Measurements from ENCODE around the gene ERFL.

Gene ERFL

DNA sequence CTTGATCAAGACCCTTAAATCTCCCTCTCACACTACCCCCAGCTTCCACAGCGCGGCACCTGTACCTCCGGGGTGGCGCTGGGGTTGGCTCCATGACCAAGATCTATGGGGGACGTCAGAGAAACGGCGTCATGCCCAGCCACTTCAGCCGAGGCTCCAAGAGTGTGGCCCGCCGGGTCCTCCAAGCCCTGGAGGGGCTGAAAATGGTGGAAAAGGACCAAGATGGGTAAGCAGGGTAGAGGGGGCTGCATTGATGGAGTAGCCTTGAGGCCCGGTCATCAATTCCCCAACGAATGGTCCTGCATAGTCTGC lies 59.3 kb downstream of the ERFL start:
- Histone ChIP-seq H3K27me3 (ENCODE audit: insufficient read depth, poor library complexity, severe bottlenecking) (no peaks in the 10 kb centered on the region), H3K4me3 (replicated peaks; ENCODE audit: insufficient read depth, low read length) (no peak overlapping the region), H3K27ac (replicated peaks) (peak overlapping the region; percentile 20)
- no peak for DNase-seq (ENCODE audit: low read depth in 1 of 2, low spot score in 1 of 2)
- TF ChIP-seq POLR2AphosphoS5 (IDR thresholded peaks at IDR 0.05; ENCODE audit: low read depth): no peak; the same call in 1 of the 2 replicates
- TF ChIP-seq GABPA (IDR thresholded peaks at IDR 0.05; ENCODE audit: low read depth): no peak
- TF ChIP-seq, protein P1, sequence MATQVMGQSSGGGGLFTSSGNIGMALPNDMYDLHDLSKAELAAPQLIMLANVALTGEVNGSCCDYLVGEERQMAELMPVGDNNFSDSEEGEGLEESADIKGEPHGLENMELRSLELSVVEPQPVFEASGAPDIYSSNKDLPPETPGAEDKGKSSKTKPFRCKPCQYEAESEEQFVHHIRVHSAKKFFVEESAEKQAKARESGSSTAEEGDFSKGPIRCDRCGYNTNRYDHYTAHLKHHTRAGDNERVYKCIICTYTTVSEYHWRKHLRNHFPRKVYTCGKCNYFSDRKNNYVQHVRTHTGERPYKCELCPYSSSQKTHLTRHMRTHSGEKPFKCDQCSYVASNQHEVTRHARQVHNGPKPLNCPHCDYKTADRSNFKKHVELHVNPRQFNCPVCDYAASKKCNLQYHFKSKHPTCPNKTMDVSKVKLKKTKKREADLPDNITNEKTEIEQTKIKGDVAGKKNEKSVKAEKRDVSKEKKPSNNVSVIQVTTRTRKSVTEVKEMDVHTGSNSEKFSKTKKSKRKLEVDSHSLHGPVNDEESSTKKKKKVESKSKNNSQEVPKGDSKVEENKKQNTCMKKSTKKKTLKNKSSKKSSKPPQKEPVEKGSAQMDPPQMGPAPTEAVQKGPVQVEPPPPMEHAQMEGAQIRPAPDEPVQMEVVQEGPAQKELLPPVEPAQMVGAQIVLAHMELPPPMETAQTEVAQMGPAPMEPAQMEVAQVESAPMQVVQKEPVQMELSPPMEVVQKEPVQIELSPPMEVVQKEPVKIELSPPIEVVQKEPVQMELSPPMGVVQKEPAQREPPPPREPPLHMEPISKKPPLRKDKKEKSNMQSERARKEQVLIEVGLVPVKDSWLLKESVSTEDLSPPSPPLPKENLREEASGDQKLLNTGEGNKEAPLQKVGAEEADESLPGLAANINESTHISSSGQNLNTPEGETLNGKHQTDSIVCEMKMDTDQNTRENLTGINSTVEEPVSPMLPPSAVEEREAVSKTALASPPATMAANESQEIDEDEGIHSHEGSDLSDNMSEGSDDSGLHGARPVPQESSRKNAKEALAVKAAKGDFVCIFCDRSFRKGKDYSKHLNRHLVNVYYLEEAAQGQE (IDR thresholded peaks at IDR 0.05; ENCODE audit: insufficient replicate concordance, low read depth): no peak
- TF ChIP-seq, protein P2, sequence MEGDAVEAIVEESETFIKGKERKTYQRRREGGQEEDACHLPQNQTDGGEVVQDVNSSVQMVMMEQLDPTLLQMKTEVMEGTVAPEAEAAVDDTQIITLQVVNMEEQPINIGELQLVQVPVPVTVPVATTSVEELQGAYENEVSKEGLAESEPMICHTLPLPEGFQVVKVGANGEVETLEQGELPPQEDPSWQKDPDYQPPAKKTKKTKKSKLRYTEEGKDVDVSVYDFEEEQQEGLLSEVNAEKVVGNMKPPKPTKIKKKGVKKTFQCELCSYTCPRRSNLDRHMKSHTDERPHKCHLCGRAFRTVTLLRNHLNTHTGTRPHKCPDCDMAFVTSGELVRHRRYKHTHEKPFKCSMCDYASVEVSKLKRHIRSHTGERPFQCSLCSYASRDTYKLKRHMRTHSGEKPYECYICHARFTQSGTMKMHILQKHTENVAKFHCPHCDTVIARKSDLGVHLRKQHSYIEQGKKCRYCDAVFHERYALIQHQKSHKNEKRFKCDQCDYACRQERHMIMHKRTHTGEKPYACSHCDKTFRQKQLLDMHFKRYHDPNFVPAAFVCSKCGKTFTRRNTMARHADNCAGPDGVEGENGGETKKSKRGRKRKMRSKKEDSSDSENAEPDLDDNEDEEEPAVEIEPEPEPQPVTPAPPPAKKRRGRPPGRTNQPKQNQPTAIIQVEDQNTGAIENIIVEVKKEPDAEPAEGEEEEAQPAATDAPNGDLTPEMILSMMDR (IDR thresholded peaks at IDR 0.05; ENCODE audit: insufficient read depth, low read length): no peak
- TF ChIP-seq SPI1 (IDR thresholded peaks at IDR 0.05; ENCODE audit: borderline replicate concordance, low read depth): no peak

DNA sequence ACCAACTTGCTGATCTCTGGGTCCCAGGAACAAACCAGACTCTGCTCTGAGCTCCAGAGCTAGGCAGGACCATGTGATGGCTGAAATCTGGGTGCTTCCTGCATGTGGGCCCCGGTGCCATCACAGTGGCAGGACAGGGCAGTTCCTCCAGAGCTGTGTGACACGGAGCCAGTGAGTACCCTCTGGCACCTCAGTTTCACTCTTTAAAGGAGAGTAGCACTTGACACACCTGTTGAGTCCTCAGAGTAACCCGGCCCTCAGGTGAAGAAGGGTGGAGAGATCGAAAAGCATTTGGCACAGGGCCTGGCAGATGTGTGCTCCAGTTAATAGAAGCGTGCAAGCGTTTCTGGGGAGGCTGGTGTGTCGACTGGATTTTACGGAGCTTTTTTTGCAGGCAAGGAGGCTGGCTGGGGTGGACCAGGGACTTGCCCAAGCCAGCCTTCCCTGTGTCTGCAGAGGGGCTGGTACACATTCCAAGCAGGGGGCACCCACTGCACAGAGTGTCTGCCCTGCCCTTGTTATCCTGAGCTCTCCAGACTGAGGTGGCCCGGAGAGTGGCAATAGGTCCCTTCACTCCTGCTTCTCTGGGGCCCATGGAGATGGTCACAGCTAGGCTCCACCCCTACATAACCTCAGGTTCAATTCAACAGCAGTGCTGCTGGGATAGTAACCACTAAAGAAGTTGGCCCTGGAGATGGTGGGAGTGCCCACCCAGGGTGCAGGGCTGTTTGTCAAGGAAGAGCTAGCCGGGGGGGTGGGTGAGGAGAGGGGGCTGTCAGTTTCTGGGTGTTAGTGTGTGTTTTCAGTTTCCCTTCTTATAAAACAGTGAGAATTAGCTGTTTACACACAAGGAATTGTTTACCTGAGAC lies 59.9 kb downstream of the ERFL start:
- DNase-seq (ENCODE audit: low read depth in 1 of 2, low spot score in 1 of 2): no peak
- Histone ChIP-seq H3K27me3 (ENCODE audit: insufficient read depth, poor library complexity, severe bottlenecking) (no peaks in the 10 kb centered on the region), H3K4me3 (replicated peaks; ENCODE audit: insufficient read depth, low read length) (no peak overlapping the region), H3K27ac (replicated peaks) (peak overlapping the region; percentile 20)
- TF ChIP-seq POLR2AphosphoS5 (IDR thresholded peaks at IDR 0.05; ENCODE audit: low read depth): no peak
- TF ChIP-seq, protein P2 (IDR thresholded peaks at IDR 0.05; ENCODE audit: insufficient read depth, low read length): no peak
- no peak for TF ChIP-seq SPI1 (IDR thresholded peaks at IDR 0.05; ENCODE audit: borderline replicate concordance, low read depth)
- TF ChIP-seq, protein P1 (IDR thresholded peaks at IDR 0.05; ENCODE audit: insufficient replicate concordance, low read depth): no peak
- TF ChIP-seq GABPA (IDR thresholded peaks at IDR 0.05; ENCODE audit: low read depth): no peak

DNA sequence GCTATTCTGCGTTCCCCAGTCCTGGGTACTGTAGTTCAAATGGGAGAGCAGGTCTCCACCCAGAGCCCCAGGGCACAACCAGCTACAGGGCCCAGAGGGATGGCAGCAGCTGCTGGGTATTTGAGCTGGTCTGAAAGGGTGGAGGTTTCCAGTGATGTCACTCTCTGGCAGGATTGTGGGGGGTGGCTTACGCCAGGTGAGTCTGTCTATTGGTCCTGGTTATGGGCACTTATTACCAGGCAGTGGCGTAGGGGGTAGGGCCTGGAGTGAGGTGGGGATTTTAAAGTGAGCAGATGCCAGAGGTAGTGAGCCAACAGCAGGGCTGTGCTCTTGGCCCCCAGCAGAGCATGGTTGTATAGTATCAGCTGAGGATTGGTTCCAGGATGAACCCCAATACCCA lies 62.0 kb downstream of the ERFL start:
- TF ChIP-seq POLR2AphosphoS5 (IDR thresholded peaks at IDR 0.05; ENCODE audit: low read depth) (peak; percentile 63; the same call in 1 of the 2 replicates), SPI1 (IDR thresholded peaks at IDR 0.05; ENCODE audit: borderline replicate concordance, low read depth) (no peak), GABPA (IDR thresholded peaks at IDR 0.05; ENCODE audit: low read depth) (no peak)
- H3K4me3 ChIP-seq (replicated peaks; ENCODE audit: insufficient read depth, low read length): no peak overlapping the region
- peak overlapping the region; percentile 20; the same call in 1 of the 2 replicates for H3K27ac ChIP-seq (replicated peaks)
- no peak for DNase-seq (ENCODE audit: low read depth in 1 of 2, low spot score in 1 of 2)
- no peaks in the 10 kb centered on the region for H3K27me3 ChIP-seq (ENCODE audit: insufficient read depth, poor library complexity, severe bottlenecking)

DNA sequence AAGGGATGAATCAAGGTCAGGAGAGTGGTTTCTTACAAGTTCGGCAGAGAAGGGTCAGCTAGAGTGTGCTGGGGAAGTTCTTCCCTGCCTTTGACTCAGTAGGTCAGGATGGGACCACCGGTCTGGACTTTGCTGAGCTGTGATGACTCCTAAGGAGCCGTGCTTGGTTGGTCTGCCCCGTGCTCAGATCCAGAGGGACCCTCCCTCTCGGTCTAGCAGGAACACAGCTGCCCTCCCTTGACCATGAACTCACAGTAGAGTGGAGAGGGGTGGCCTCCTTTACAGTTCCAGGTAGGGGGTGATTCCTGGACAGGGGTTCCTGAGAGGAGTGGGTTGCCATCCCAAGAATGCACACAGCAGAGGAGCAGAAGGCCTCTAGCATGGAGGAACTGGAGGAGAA lies 63.9 kb downstream of the ERFL start:
- Histone ChIP-seq H3K27ac (replicated peaks) (peak overlapping the region; percentile 26), H3K27me3 (ENCODE audit: insufficient read depth, poor library complexity, severe bottlenecking) (no peaks in the 10 kb centered on the region), H3K4me3 (replicated peaks; ENCODE audit: insufficient read depth, low read length) (no peak overlapping the region)
- DNase-seq (ENCODE audit: low read depth in 1 of 2, low spot score in 1 of 2): no peak
- TF ChIP-seq POLR2AphosphoS5 (IDR thresholded peaks at IDR 0.05; ENCODE audit: low read depth): peak; percentile 45; the same call in 1 of the 2 replicates
- TF ChIP-seq, protein P2 (IDR thresholded peaks at IDR 0.05; ENCODE audit: insufficient read depth, low read length): no peak
